ENCODE measurements around the gene MAP3K5. TPM values are rescaled to one million over a fixed set of nuclear protein-coding genes. Genes with fewer than 3 reads are reported as not detected.

The MAP3K5 gene
- polyA plus RNA-seq, 3 donors, result 9.6 to 12.0 (median 11.1) TPM

- Mint-ChIP-seq H3K36me3 (no peaks in the 10 kb centered on the region), H3K27me3 (ENCODE audit: low read depth in 3 of 3) (peaks cover 0 to 2% (median 0%) of the 10 kb centered on the region in 3 donors), H3K27ac (no peak overlapping the region), H3K9me3 (peaks cover 0 to 2% (median 0%) of the 10 kb centered on the region in 7 donors), H3K4me3 (no peak overlapping the region), H3K4me1 (peaks cover 11% of the 10 kb centered on the region)
- Histone ChIP-seq H3K4me1 (ENCODE audit: control insufficient read depth in 1 of 2, insufficient read depth in 2 of 2, low read length in 2 of 2) (peaks cover 8 to 12% of the 10 kb centered on the region in 2 donors), H3K79me2 (ENCODE audit: insufficient read depth, low read length) (peaks cover 17% of the 10 kb centered on the region), H2AFZ (ENCODE audit: insufficient read depth, low read depth, low read length, poor library complexity, severe bottlenecking) (peak overlapping the region; percentile 12), H3K4me3 (replicated peaks in 1 of 3; ENCODE audit: low read depth in 2 of 3, low read length in 3 of 3) (no peak overlapping the region), H4K20me1 (ENCODE audit: insufficient read depth, low read length) (peaks cover 2% of the 10 kb centered on the region), H3K9ac (ENCODE audit: insufficient read depth, low read length, poor library complexity, severe bottlenecking) (no peak overlapping the region), H3K9me3 (replicated peaks in 1 of 2; ENCODE audit: control insufficient read depth in 1 of 2, insufficient read depth in 1 of 2, low read length in 2 of 2) (no peaks in the 10 kb centered on the region), H3K27ac (ENCODE audit: low read depth in 1 of 2, low read length in 2 of 2) (no peak overlapping the region), H3K36me3 (replicated peaks in 1 of 2; ENCODE audit: control insufficient read depth in 1 of 2, insufficient read depth in 2 of 2, low read length in 2 of 2) (no peaks in the 10 kb centered on the region), H3K4me2 (replicated peaks; ENCODE audit: extremely low read depth, low read length, poor library complexity, severe bottlenecking) (no peak overlapping the region), H3K27me3 (ENCODE audit: control insufficient read depth in 2 of 2, insufficient read depth in 2 of 2, low read length in 2 of 2) (no peaks in the 10 kb centered on the region)
- TF ChIP-seq, protein P1, sequence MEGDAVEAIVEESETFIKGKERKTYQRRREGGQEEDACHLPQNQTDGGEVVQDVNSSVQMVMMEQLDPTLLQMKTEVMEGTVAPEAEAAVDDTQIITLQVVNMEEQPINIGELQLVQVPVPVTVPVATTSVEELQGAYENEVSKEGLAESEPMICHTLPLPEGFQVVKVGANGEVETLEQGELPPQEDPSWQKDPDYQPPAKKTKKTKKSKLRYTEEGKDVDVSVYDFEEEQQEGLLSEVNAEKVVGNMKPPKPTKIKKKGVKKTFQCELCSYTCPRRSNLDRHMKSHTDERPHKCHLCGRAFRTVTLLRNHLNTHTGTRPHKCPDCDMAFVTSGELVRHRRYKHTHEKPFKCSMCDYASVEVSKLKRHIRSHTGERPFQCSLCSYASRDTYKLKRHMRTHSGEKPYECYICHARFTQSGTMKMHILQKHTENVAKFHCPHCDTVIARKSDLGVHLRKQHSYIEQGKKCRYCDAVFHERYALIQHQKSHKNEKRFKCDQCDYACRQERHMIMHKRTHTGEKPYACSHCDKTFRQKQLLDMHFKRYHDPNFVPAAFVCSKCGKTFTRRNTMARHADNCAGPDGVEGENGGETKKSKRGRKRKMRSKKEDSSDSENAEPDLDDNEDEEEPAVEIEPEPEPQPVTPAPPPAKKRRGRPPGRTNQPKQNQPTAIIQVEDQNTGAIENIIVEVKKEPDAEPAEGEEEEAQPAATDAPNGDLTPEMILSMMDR (IDR thresholded peaks at IDR 0.05), result no peak
- no CpG with 5 or more reads among the region's 5 CpGs for WGBS (ENCODE audit: insufficient coverage)
- intact Hi-C loops (cut with micrococcal nuclease), result loop anchor here in 1 of 2 donors (10.0 kb wide), 1 partner anchor 211 kb away; no protein-coding TSS in a partner anchor
- no peak for DNase-seq
Measured at GRCh38 chr6:136795996-136796395, 3.7 kb upstream of the MAP3K5 start.

DNA sequence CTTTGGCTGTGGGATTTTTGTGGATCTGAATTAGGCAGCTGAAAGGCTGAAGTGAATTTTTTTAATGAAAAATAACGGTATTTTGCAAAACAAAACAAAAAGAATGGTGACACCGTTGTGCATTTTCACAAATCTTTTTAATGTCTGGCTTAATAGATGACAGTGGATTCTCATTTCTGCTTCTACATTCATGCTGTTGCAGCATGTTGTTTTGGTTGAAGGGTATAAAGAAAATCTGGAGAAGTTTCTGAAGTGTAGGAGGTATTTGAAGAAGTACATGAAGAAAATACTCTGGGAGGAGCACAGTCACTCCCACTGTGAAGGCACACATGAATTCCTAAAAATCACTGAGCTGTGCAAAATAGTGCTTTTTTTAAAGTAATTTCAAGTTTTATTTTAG lies 3.1 kb upstream of the MAP3K5 start:
- H3K4me1 Mint-ChIP-seq, result peaks cover 17% of the 10 kb centered on the region
- H3K36me3 Mint-ChIP-seq, result no peaks in the 10 kb centered on the region
- peaks cover 0 to 2% (median 0%) of the 10 kb centered on the region in 7 donors for H3K9me3 Mint-ChIP-seq
- Histone ChIP-seq H2AFZ (ENCODE audit: insufficient read depth, low read depth, low read length, poor library complexity, severe bottlenecking) (no peak overlapping the region), H4K20me1 (ENCODE audit: insufficient read depth, low read length) (peaks cover 8% of the 10 kb centered on the region), H3K4me3 (replicated peaks in 1 of 3; ENCODE audit: low read depth in 2 of 3, low read length in 3 of 3) (no peak overlapping the region), H3K4me2 (replicated peaks; ENCODE audit: extremely low read depth, low read length, poor library complexity, severe bottlenecking) (no peak overlapping the region), H3K36me3 (replicated peaks in 1 of 2; ENCODE audit: control insufficient read depth in 1 of 2, insufficient read depth in 2 of 2, low read length in 2 of 2) (no peaks in the 10 kb centered on the region), H3K79me2 (ENCODE audit: insufficient read depth, low read length) (peaks cover 23% of the 10 kb centered on the region), H3K27ac (ENCODE audit: low read depth in 1 of 2, low read length in 2 of 2) (no peak overlapping the region), H3K4me1 (ENCODE audit: control insufficient read depth in 1 of 2, insufficient read depth in 2 of 2, low read length in 2 of 2) (peaks cover 9 to 18% of the 10 kb centered on the region in 2 donors), H3K27me3 (ENCODE audit: control insufficient read depth in 2 of 2, insufficient read depth in 2 of 2, low read length in 2 of 2) (no peaks in the 10 kb centered on the region), H3K9ac (ENCODE audit: insufficient read depth, low read length, poor library complexity, severe bottlenecking) (no peak overlapping the region), H3K9me3 (replicated peaks in 1 of 2; ENCODE audit: control insufficient read depth in 1 of 2, insufficient read depth in 1 of 2, low read length in 2 of 2) (no peaks in the 10 kb centered on the region)
- no peak for DNase-seq
- H3K4me3 Mint-ChIP-seq, result no peak overlapping the region
- peaks cover 0 to 2% (median 0%) of the 10 kb centered on the region in 3 donors for H3K27me3 Mint-ChIP-seq (ENCODE audit: low read depth in 3 of 3)
- 93% methylated on average over 2 of the region's 2 CpGs for whole genome bisulfite sequencing (ENCODE audit: insufficient coverage)
- H3K27ac Mint-ChIP-seq, result no peak overlapping the region
- TF ChIP-seq, protein P1 (IDR thresholded peaks at IDR 0.05), result no peak
- intact Hi-C loops (cut with micrococcal nuclease), result loop anchor here in 1 of 2 donors (10.0 kb wide), 1 partner anchor 211 kb away; no protein-coding TSS in a partner anchor

All from CD14-positive monocyte (primary cell).